ENCODE measurements around the gene ABHD17A.

GRCh38 chr19:1922803-1923202, 37.5 kb upstream of the ABHD17A start:
- TF ChIP-seq, protein P1, sequence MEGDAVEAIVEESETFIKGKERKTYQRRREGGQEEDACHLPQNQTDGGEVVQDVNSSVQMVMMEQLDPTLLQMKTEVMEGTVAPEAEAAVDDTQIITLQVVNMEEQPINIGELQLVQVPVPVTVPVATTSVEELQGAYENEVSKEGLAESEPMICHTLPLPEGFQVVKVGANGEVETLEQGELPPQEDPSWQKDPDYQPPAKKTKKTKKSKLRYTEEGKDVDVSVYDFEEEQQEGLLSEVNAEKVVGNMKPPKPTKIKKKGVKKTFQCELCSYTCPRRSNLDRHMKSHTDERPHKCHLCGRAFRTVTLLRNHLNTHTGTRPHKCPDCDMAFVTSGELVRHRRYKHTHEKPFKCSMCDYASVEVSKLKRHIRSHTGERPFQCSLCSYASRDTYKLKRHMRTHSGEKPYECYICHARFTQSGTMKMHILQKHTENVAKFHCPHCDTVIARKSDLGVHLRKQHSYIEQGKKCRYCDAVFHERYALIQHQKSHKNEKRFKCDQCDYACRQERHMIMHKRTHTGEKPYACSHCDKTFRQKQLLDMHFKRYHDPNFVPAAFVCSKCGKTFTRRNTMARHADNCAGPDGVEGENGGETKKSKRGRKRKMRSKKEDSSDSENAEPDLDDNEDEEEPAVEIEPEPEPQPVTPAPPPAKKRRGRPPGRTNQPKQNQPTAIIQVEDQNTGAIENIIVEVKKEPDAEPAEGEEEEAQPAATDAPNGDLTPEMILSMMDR (conservative IDR thresholded peaks at IDR 0.05 in 1 of 2, IDR thresholded peaks at IDR 0.05 in 1 of 2; ENCODE audit: extremely low read depth in 1 of 2, insufficient read depth in 1 of 2, low read depth in 1 of 2, low read length in 2 of 2): no peak
- TF ChIP-seq EZH2 (IDR thresholded peaks at IDR 0.05; ENCODE audit: borderline replicate concordance, low read length): no peak

Data from mammary epithelial cell (primary cell).